Neural crest cell (in vitro differentiated cells): ENCODE results near the gene GPR179. TPM values are rescaled to one million over a fixed set of nuclear protein-coding genes. Genes with fewer than 3 reads are reported as not detected.
"Not testable (repeated sequence)": the region's sequence is repeated elsewhere in the genome, so short reads cannot be mapped to it uniquely, and the experiment has no call there.

ENCODE experiments used
- DNase-seq: peaks from one replicate; pipeline ENCODE4 v3.0.0; 2021; ENCODE audit warnings: low read depth, mixed read lengths, low spot score
- H3K27ac Mint-ChIP-seq: one replicate; pipeline ENCODE4 v1.8.0; 2021; ENCODE audit warnings: mild to moderate bottlenecking, mixed read lengths; ENCODE audit not compliant: unreplicated experiment
- H3K27me3 Mint-ChIP-seq: 2 replicates; pipeline ENCODE4 v1.8.0; 2021; ENCODE audit warnings: low read depth, mild to moderate bottlenecking, mixed read lengths
- H3K36me3 Mint-ChIP-seq: 2 replicates; pipeline ENCODE4 v1.8.0; 2021; ENCODE audit warnings: low read depth, mild to moderate bottlenecking, mixed read lengths
- H3K4me1 Mint-ChIP-seq: 2 replicates; pipeline ENCODE4 v1.8.0; 2021; ENCODE audit warnings: mixed read lengths
- H3K4me3 Mint-ChIP-seq: one replicate; pipeline ENCODE4 v1.8.0; 2021; ENCODE audit warnings: mild to moderate bottlenecking, mixed read lengths
- H3K9me3 Mint-ChIP-seq: 2 replicates; pipeline ENCODE4 v1.8.0; 2021; ENCODE audit warnings: mixed read lengths
- CTCF ChIP-seq: fragments of 200-600 bp; sonication (generic); conservative IDR thresholded peaks from 2 replicates; pipeline ENCODE4 v1.5.0; 2021; ENCODE audit warnings: antibody characterized with exemption, mild to moderate bottlenecking
- total RNA-seq: library from RNA; stranded (reverse); gene quantifications from 2 replicates; pipeline ENCODE4 v1.2.1, GENCODE V29; 2021

Gene GPR179
- total RNA-seq, 1 donor from 2014 or later: 0.07 TPM

- Mint-ChIP-seq H3K9me3 (no peaks in the 10 kb centered on the region), H3K27me3 (no peaks in the 10 kb centered on the region), H3K4me1 (peaks cover 18% of the 10 kb centered on the region), H3K36me3 (peaks cover 23% of the 10 kb centered on the region), H3K4me3 (no peak overlapping the region), H3K27ac (no peak overlapping the region)
- no peak for TF ChIP-seq CTCF
- no peak for DNase-seq
Observed at GRCh38 chr17:38320482-38320881, 23.3 kb downstream of the GPR179 start.

- no peak for DNase-seq
- Mint-ChIP-seq H3K4me3 (no peak overlapping the region), H3K9me3 (no peaks in the 10 kb centered on the region), H3K27me3 (no peaks in the 10 kb centered on the region), H3K4me1 (no peaks in the 10 kb centered on the region), H3K36me3 (peaks cover 18% of the 10 kb centered on the region), H3K27ac (no peak overlapping the region)
- no peak for TF ChIP-seq CTCF
Observed at GRCh38 chr17:38317081-38317480, 26.7 kb downstream of the GPR179 start.

- H3K27ac Mint-ChIP-seq: no peak overlapping the region
- no peak overlapping the region for H3K4me3 Mint-ChIP-seq
- no peaks in the 10 kb centered on the region for H3K27me3 Mint-ChIP-seq
- H3K9me3 Mint-ChIP-seq: no peaks in the 10 kb centered on the region
- H3K4me1 Mint-ChIP-seq: no peaks in the 10 kb centered on the region
- TF ChIP-seq CTCF: no peak
- H3K36me3 Mint-ChIP-seq: peaks cover 15% of the 10 kb centered on the region
- DNase-seq: no peak
Observed at GRCh38 chr17:38315497-38315896, 28.3 kb downstream of the GPR179 start.

GRCh38 chr17:38296834-38297517, 46.8 kb downstream of the GPR179 start, which contains the start of gene MRPL45:
Gene MRPL45, plus strand, starts transcription at chr17:38297168. Its CDS starts 16 bp downstream, at chr17:38297184.
- not testable (repeated sequence) for H3K27me3 Mint-ChIP-seq, H3K9me3 Mint-ChIP-seq, H3K36me3 Mint-ChIP-seq
- peaks cover 11% of the 10 kb centered on the region for H3K4me1 Mint-ChIP-seq
- peak; percentile 95 for DNase-seq
- H3K27ac Mint-ChIP-seq: peak within 1 kb of the TSS; percentile 99
- H3K4me3 Mint-ChIP-seq: peak within 1 kb of the TSS; percentile 99

- H3K27ac Mint-ChIP-seq, H3K27me3 Mint-ChIP-seq, DNase-seq, H3K9me3 Mint-ChIP-seq, H3K4me3 Mint-ChIP-seq, H3K36me3 Mint-ChIP-seq: not testable (repeated sequence)
- peaks cover 11% of the 10 kb centered on the region for H3K4me1 Mint-ChIP-seq
Observed at GRCh38 chr17:38295602-38296365, 48.0 kb downstream of the GPR179 start.

- H3K36me3 Mint-ChIP-seq, H3K4me1 Mint-ChIP-seq, DNase-seq, H3K27ac Mint-ChIP-seq, H3K27me3 Mint-ChIP-seq, H3K4me3 Mint-ChIP-seq, H3K9me3 Mint-ChIP-seq: not testable (repeated sequence)
Observed at GRCh38 chr17:38289760-38290159, 54.0 kb downstream of the GPR179 start.

GRCh38 chr17:38288217-38288827, 55.4 kb downstream of the GPR179 start:
- H3K27me3 Mint-ChIP-seq, H3K9me3 Mint-ChIP-seq, H3K4me3 Mint-ChIP-seq, DNase-seq, H3K4me1 Mint-ChIP-seq, H3K27ac Mint-ChIP-seq, H3K36me3 Mint-ChIP-seq: not testable (repeated sequence)
- TF ChIP-seq CTCF: peak; percentile 55

GRCh38 chr17:38286501-38287091, 57.2 kb downstream of the GPR179 start:
- H3K4me1 Mint-ChIP-seq, H3K27ac Mint-ChIP-seq, DNase-seq, H3K4me3 Mint-ChIP-seq, H3K27me3 Mint-ChIP-seq, H3K36me3 Mint-ChIP-seq, H3K9me3 Mint-ChIP-seq: not testable (repeated sequence)

GRCh38 chr17:38285994-38286393, 57.8 kb downstream of the GPR179 start:
- H3K27me3 Mint-ChIP-seq, H3K27ac Mint-ChIP-seq, H3K9me3 Mint-ChIP-seq, H3K4me3 Mint-ChIP-seq, H3K36me3 Mint-ChIP-seq, DNase-seq, H3K4me1 Mint-ChIP-seq: not testable (repeated sequence)
